Prostate gland (tissue), 2 donors: ENCODE results near the gene CAB39L. TPM values are rescaled to one million over a fixed set of nuclear protein-coding genes. Genes with fewer than 3 reads are reported as not detected.
"Not testable (repeated sequence)": the region's sequence is repeated elsewhere in the genome, so short reads cannot be mapped to it uniquely, and the experiment has no call there.

ENCODE experiments used
- DNase-seq: peaks from one replicate; pipeline ENCODE4 v3.0.0-alpha.2; 2019; ENCODE audit warnings: low spot score
- H3K27ac ChIP-seq, 2 donors: fragments of 200-600 bp; sonication (generic); 2 replicates each; pipeline ENCODE4 v1.5.1; 2017 to 2019
- H3K27me3 ChIP-seq: fragments of 200-600 bp; sonication (generic); replicated peaks from 2 replicates; pipeline ENCODE4 v1.5.1; 2019; ENCODE audit not compliant: insufficient read depth
- H3K36me3 ChIP-seq, 2 donors: fragments of 200-600 bp; sonication (generic); 1 replicate in 1 of 2; 2 replicates in 1 of 2; pipeline versions ENCODE4 v1.5.1 to v1.8.1; 2017 to 2019
- H3K4me1 ChIP-seq: fragments of 200-600 bp; sonication (generic); replicated peaks from 2 replicates; pipeline ENCODE4 v1.5.1; 2019
- H3K4me3 ChIP-seq, 2 donors: fragments of 200-600 bp; sonication (generic); 2 replicates each; pipeline ENCODE4 v1.5.1; 2017 to 2019
- H3K9me3 ChIP-seq: fragments of 200-600 bp; sonication (generic); 2 replicates; pipeline ENCODE4 v1.5.1; 2017
- CTCF ChIP-seq, 4 experiments: fragments of 200-600 bp in 2 of 4; fragments of 450-650 bp in 2 of 4; sonication (generic) in 2 of 4; IDR thresholded peaks; 1 replicate in 3 of 4; 2 replicates in 1 of 4; pipeline ENCODE4 v1.5.1; 2016 to 2019; ENCODE audit warnings: antibody characterized with exemption in 4 of 4, mild to moderate bottlenecking in 2 of 4, moderate library complexity in 2 of 4
- POLR2A ChIP-seq: fragments of 450-650 bp; IDR thresholded peaks from one replicate; pipeline ENCODE4 v1.6.1; 2016; ENCODE audit warnings: antibody characterized with exemption, mild to moderate bottlenecking
- POLR2AphosphoS5 ChIP-seq: sonication (generic); formaldehyde crosslinking; IDR thresholded peaks from one replicate; pipeline ENCODE4 v1.6.1; 2017; ENCODE audit warnings: antibody characterized with exemption
- WGBS: methylation state at CpG from one replicate; pipeline ENCODE4 v1.1.5; 2018; 5-methylcytosine and 5-hydroxymethylcytosine counted together
- intact Hi-C: fragments of 100-400 bp; cut with DNase I; formaldehyde crosslinking; loops from one replicate; pipeline ENCODE4 v1.14.2; 2022
- total RNA-seq, 2 donors: library from RNA; depleted of rRNA; stranded (reverse); fragments of >200 nt; gene quantifications; one replicate each; pipeline ENCODE4 v1.1.0, GENCODE V29; 2016

The CAB39L gene
- total RNA-seq, 2 donors from 2014 or later: 43.9 to 96.5 TPM

DNA sequence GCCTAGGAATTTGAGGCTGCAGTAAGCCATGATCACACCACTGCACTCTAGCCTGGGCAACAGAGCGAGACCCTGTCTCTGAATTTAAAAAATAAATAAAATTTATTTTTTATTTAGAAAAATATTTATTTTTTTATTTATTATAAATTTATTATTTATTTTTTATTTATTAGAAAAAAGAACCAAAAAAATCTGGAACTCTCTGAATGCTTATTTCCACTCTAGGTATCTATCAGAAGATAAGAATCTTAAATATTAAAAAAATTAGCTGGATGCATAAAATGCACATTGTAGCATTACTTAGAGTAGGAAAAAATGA is 113.4 kb downstream of the CAB39L start:
- H3K36me3 ChIP-seq: no peaks in the 10 kb centered on the region
- H3K9me3 ChIP-seq: no peaks in the 10 kb centered on the region
- intact Hi-C loops: no loop called here
- H3K4me3 ChIP-seq: no peak overlapping the region
- TF ChIP-seq POLR2AphosphoS5 (no peak), CTCF (IDR thresholded peaks at IDR 0.05) (no peak)
- H3K27me3 ChIP-seq: no peaks in the 10 kb centered on the region
- no peak overlapping the region for H3K27ac ChIP-seq
- no peak for DNase-seq
- H3K4me1 ChIP-seq: no peaks in the 10 kb centered on the region
- WGBS: 100% methylated on average over 1 of the region's 1 CpG

DNA sequence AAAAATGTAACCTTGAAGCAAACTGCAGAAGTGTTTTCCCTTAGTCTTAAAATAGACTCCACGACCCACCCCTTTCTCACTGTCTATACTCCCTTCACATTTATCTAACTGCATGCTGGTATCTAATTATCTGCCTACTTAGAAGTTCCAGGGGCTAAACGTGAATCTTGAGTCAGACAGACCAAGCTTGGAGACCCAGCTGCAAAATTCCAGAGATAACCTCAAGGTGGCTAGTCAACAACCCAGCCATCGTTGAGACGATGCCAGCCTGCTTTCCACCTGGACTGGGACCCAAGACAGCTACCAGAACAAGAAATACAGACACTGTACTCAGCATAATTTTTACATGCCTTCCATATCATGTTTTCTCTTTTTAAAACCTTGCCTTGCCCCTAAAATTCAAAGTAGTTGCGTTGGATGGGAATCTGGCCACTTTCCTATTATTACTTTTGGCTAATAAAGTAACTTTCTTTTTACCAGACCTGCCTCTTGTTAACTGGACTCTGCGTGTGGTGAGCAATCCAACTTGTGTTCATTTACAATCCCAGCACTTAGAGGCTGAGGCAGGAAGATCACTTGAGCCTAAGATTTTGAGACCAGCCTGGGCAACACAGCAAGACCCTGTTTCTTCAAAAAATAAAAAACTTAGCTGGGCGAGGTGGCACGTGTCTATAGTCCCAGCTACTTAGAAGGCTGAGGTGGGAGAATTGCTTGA is 113.9 kb downstream of the CAB39L start:
- no peak for TF ChIP-seq POLR2A
- TF ChIP-seq POLR2AphosphoS5: no peak
- no peak for TF ChIP-seq CTCF (IDR thresholded peaks at IDR 0.05)
- no peaks in the 10 kb centered on the region for H3K9me3 ChIP-seq
- no peak for DNase-seq
- no peaks in the 10 kb centered on the region for H3K4me1 ChIP-seq
- intact Hi-C loops: no loop called here
- WGBS: 85% methylated on average over 8 of the region's 8 CpGs
- no peaks in the 10 kb centered on the region for H3K36me3 ChIP-seq
- no peaks in the 10 kb centered on the region for H3K27me3 ChIP-seq
- H3K4me3 ChIP-seq: no peak overlapping the region
- H3K27ac ChIP-seq: no peak overlapping the region

DNA sequence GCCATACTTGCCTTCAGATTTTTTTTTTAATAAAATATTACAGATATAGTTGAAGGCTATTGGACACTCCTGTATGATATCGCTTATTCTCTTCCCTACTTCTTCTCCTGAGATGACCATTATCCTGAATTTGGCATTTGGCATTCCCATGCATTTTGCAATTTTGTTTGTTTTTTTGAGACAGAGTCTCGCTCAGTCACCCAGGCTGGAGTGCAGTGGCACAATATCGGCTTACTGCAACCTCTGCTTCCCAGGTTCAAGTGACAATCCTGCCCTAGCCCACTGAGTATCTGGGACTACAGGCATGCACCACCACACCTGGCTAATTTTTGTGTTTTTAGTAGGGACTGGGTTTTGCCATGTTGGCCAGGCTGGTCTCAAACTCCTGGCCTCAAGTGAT is 116.7 kb downstream of the CAB39L start:
- H3K4me1 ChIP-seq, H3K4me3 ChIP-seq, intact Hi-C loops, H3K36me3 ChIP-seq, H3K9me3 ChIP-seq, DNase-seq, H3K27ac ChIP-seq, H3K27me3 ChIP-seq: not testable (repeated sequence)
- WGBS: 96% methylated on average over 3 of the region's 3 CpGs

DNA sequence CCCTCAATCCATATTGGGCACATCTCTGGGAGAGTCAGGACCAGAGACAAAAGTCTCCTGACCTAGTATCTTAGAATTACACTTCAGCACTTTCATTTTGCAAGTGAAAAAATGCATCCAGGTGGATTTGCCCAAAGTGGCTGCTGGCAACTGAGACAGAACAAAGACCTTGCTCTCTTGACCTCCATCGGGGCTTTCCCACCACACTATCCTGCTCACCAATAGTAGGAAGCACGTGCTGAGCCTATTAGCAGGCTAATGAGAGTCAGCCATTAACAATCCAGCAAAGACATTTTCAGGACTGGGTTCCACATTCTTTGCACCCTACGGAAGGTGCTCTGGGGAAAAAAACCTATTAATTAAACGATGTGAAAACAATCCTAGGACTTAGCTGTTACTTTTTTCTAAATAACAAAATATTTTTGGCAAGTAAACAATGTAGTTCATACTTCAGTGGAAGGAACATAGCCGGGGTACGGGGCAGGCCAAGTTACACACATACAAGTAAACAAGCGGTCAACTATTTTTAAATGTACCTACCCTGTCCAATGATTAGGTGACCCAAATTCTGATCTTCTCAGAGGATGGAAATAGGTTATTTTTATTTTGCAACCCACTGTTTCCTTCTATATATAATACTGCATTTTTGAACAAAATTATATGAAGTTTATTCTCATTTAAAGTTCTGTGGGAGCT is 117.5 kb downstream of the CAB39L start:
- WGBS: 79% methylated on average over 7 of the region's 7 CpGs
- no peaks in the 10 kb centered on the region for H3K27me3 ChIP-seq
- intact Hi-C loops: no loop called here
- no peaks in the 10 kb centered on the region for H3K9me3 ChIP-seq
- no peaks in the 10 kb centered on the region for H3K4me1 ChIP-seq
- no peak overlapping the region for H3K4me3 ChIP-seq
- H3K36me3 ChIP-seq: no peaks in the 10 kb centered on the region
- DNase-seq: no peak
- H3K27ac ChIP-seq: no peak overlapping the region
- TF ChIP-seq CTCF (IDR thresholded peaks at IDR 0.05) (no peak), POLR2AphosphoS5 (no peak), POLR2A (no peak)

- Histone ChIP-seq H3K27ac (no peak overlapping the region), H3K27me3 (no peaks in the 10 kb centered on the region), H3K36me3 (no peaks in the 10 kb centered on the region), H3K9me3 (no peaks in the 10 kb centered on the region), H3K4me1 (no peaks in the 10 kb centered on the region), H3K4me3 (no peak overlapping the region)
- intact Hi-C loops: no loop called here
- WGBS: 97% methylated on average over 7 of the region's 7 CpGs
- DNase-seq: no peak
- TF ChIP-seq CTCF (IDR thresholded peaks at IDR 0.05): no peak
- TF ChIP-seq POLR2AphosphoS5: no peak
- TF ChIP-seq POLR2A: no peak
These were observed 120.5 kb downstream of the CAB39L start for GRCh38 chr13:49323344-49323743.
